Left kidney (tissue), 2 donors: ENCODE data around the gene SET. TPM values are rescaled to one million over a fixed set of nuclear protein-coding genes. Genes with fewer than 3 reads are reported as not detected.
"Not testable (repeated sequence)": the region's sequence is repeated elsewhere in the genome, so short reads cannot be mapped to it uniquely, and the experiment has no call there.

Experiments
- DNase-seq: peaks from one replicate; pipeline ENCODE4 v3.0.0-alpha.2; 2013
- polyA plus RNA-seq: library from polyadenylated mRNA; unstranded; fragments of 120-200 nt; gene quantifications from one replicate; pipeline ENCODE4 v1.2.1, GENCODE V29; 2013; ENCODE audit not compliant: insufficient read length

SET gene
- polyA plus RNA-seq, 1 donor: 720 TPM

GRCh38 chr9:128684325-128685199 is 4.5 kb upstream of the SET start:
- DNase-seq: peak; percentile 68

- DNase-seq: peak; percentile 7
These were observed 3.2 kb upstream of the SET start for GRCh38 chr9:128685636-128686489.

GRCh38 chr9:128687453-128687852 is 1.6 kb upstream of the SET start:
- no peak for DNase-seq

- DNase-seq: peak; percentile 29
These were observed 312 bp downstream of the SET start for GRCh38 chr9:128689293-128689774.

- DNase-seq: peak; percentile 46
These were observed 1.0 kb downstream of the SET start for GRCh38 chr9:128689820-128690683.

- no peak for DNase-seq
These were observed 1.6 kb downstream of the SET start for GRCh38 chr9:128690684-128691034.

GRCh38 chr9:128693738-128694137 is 4.7 kb downstream of the SET start:
- not testable (repeated sequence) for DNase-seq

GRCh38 chr9:128694344-128694743 is 5.3 kb downstream of the SET start:
- DNase-seq: no peak

- DNase-seq: no peak
These were observed 8.1 kb downstream of the SET start for GRCh38 chr9:128696923-128697707.

GRCh38 chr9:128699096-128699795 is 10.2 kb downstream of the SET start:
- not testable (repeated sequence) for DNase-seq

GRCh38 chr9:128701227-128701854 is 12.3 kb downstream of the SET start:
- DNase-seq: no peak

- DNase-seq: peak; percentile 85
These were observed 13.5 kb downstream of the SET start, which contains the start of gene PKN3 for GRCh38 chr9:128702445-128702948. PKN3 (plus strand) TSS chr9:128702503; CDS start chr9:128702916, 413 bp downstream.

- DNase-seq: no peak
These were observed 14.1 kb downstream of the SET start for GRCh38 chr9:128702949-128703615.

- no peak for DNase-seq
These were observed 14.8 kb downstream of the SET start for GRCh38 chr9:128703616-128704355.

GRCh38 chr9:128704356-128704670 is 15.3 kb downstream of the SET start:
- no peak for DNase-seq

GRCh38 chr9:128705051-128705965 is 16.3 kb downstream of the SET start:
- no peak for DNase-seq

GRCh38 chr9:128706045-128706444 is 17.0 kb downstream of the SET start:
- DNase-seq: no peak
